ENCODE results near the gene CERK.
"Not testable (repeated sequence)": the region's sequence is repeated elsewhere in the genome, so short reads cannot be mapped to it uniquely, and the experiment has no call there.

Gene CERK

GRCh38 chr22:46748908-46749675 is 11.0 kb upstream of the CERK start:
- DNase-seq: peak; percentile 73

GRCh38 chr22:46748206-46748907 is 10.3 kb upstream of the CERK start:
- no peak for DNase-seq

GRCh38 chr22:46747646-46748045 is 9.6 kb upstream of the CERK start:
- no peak for DNase-seq

- no peak for DNase-seq
Measured at GRCh38 chr22:46746620-46747019, 8.6 kb upstream of the CERK start.

GRCh38 chr22:46746192-46746591 is 8.1 kb upstream of the CERK start:
- no peak for DNase-seq

GRCh38 chr22:46744581-46744980 is 6.5 kb upstream of the CERK start:
- DNase-seq: no peak

- DNase-seq: no peak
Measured at GRCh38 chr22:46742576-46743221, 4.6 kb upstream of the CERK start.

- DNase-seq: no peak
Measured at GRCh38 chr22:46741974-46742519, 4.0 kb upstream of the CERK start.

GRCh38 chr22:46740910-46741780 is 3.1 kb upstream of the CERK start:
- DNase-seq: no peak

GRCh38 chr22:46739094-46739870 is 1.2 kb upstream of the CERK start:
- peak; percentile 77 for DNase-seq

GRCh38 chr22:46738647-46739093 is 618 bp upstream of the CERK start:
- DNase-seq: no peak

- peak; percentile 27 for DNase-seq
Measured at GRCh38 chr22:46737105-46737975, 712 bp downstream of the CERK start.

GRCh38 chr22:46736705-46737104 is 1.3 kb downstream of the CERK start:
- DNase-seq: no peak

GRCh38 chr22:46735747-46736608 is 2.1 kb downstream of the CERK start:
- no peak for DNase-seq

GRCh38 chr22:46734830-46735453 is 3.1 kb downstream of the CERK start:
- DNase-seq: peak; percentile 79

GRCh38 chr22:46734213-46734722 is 3.8 kb downstream of the CERK start:
- not testable (repeated sequence) for DNase-seq

- no peak for DNase-seq
Measured at GRCh38 chr22:46732513-46732912, 5.5 kb downstream of the CERK start.

- DNase-seq: no peak
Measured at GRCh38 chr22:46732041-46732379, 6.0 kb downstream of the CERK start.
